CD4-positive, alpha-beta T cell treated with Interferon alpha-2 for 1 hour (primary cell): ENCODE measurements around the gene EVC2.

ENCODE experiments used
- DNase-seq, 2 donors: peaks; one replicate each; pipeline ENCODE4 v3.0.0-alpha.2; 2020 to 2022

Gene EVC2

GRCh38 chr4:5660185-5660584, 48.2 kb downstream of the EVC2 start:
- DNase-seq = no peak

- no peak for DNase-seq
Measured at GRCh38 chr4:5658974-5659373, 49.4 kb downstream of the EVC2 start.

- DNase-seq = no peak
Measured at GRCh38 chr4:5656415-5656814, 51.9 kb downstream of the EVC2 start.

GRCh38 chr4:5654791-5655190, 53.6 kb downstream of the EVC2 start:
- no peak for DNase-seq

- DNase-seq = no peak
Measured at GRCh38 chr4:5651089-5651488, 57.3 kb downstream of the EVC2 start.

- no peak for DNase-seq
Measured at GRCh38 chr4:5650040-5650439, 58.3 kb downstream of the EVC2 start.

GRCh38 chr4:5647351-5647750, 61.0 kb downstream of the EVC2 start:
- no peak for DNase-seq

- DNase-seq = no peak
Measured at GRCh38 chr4:5640096-5640495, 68.3 kb downstream of the EVC2 start.

- DNase-seq = no peak
Measured at GRCh38 chr4:5639556-5639955, 68.8 kb downstream of the EVC2 start.

- no peak for DNase-seq
Measured at GRCh38 chr4:5638976-5639375, 69.4 kb downstream of the EVC2 start.

- no peak for DNase-seq
Measured at GRCh38 chr4:5638316-5638715, 70.0 kb downstream of the EVC2 start.

GRCh38 chr4:5636766-5637670, 71.3 kb downstream of the EVC2 start:
- DNase-seq = no peak

GRCh38 chr4:5635826-5636195, 72.5 kb downstream of the EVC2 start:
- no peak for DNase-seq

GRCh38 chr4:5632571-5632970, 75.8 kb downstream of the EVC2 start:
- no peak for DNase-seq

- no peak for DNase-seq
Measured at GRCh38 chr4:5632066-5632440, 76.3 kb downstream of the EVC2 start.

- no peak for DNase-seq
Measured at GRCh38 chr4:5631352-5632065, 76.8 kb downstream of the EVC2 start.

GRCh38 chr4:5630762-5631161, 77.6 kb downstream of the EVC2 start:
- DNase-seq = no peak

- DNase-seq = no peak
Measured at GRCh38 chr4:5629542-5629941, 78.8 kb downstream of the EVC2 start.

GRCh38 chr4:5626913-5627312, 81.4 kb downstream of the EVC2 start:
- DNase-seq = no peak

- DNase-seq = no peak
Measured at GRCh38 chr4:5622596-5622995, 85.8 kb downstream of the EVC2 start.

- no peak for DNase-seq
Measured at GRCh38 chr4:5619913-5620625, 88.3 kb downstream of the EVC2 start.

GRCh38 chr4:5618051-5618960, 90.1 kb downstream of the EVC2 start:
- no peak for DNase-seq
